Trophoblast cell (in vitro differentiated cells and primary cell): ENCODE results near the gene CACNA1H.

ENCODE experiments used
- DNase-seq, 2 donors: peaks; one replicate each; pipeline ENCODE4 v3.0.0-alpha.2; 2016
- H2AFZ ChIP-seq: 2 replicates; pipeline ENCODE4 v1.6.1; 2013; ENCODE audit warnings: low read length, moderate library complexity, mild to moderate bottlenecking; ENCODE audit not compliant: insufficient read depth, poor library complexity
- H2AK5ac ChIP-seq: 2 replicates; pipeline ENCODE4 v1.6.1; 2013; ENCODE audit warnings: mild to moderate bottlenecking, low read length
- H2BK120ac ChIP-seq: 2 replicates; pipeline ENCODE4 v1.6.1; 2013; ENCODE audit warnings: low read length, mild to moderate bottlenecking, moderate library complexity; ENCODE audit not compliant: insufficient read depth, poor library complexity
- H2BK12ac ChIP-seq: 2 replicates; pipeline ENCODE4 v1.6.1; 2013; ENCODE audit warnings: mild to moderate bottlenecking, low read length, moderate library complexity
- H2BK5ac ChIP-seq: 2 replicates; pipeline ENCODE4 v1.6.1; 2013; ENCODE audit warnings: low read length, low read depth, moderate library complexity, mild to moderate bottlenecking; ENCODE audit not compliant: poor library complexity
- H3K14ac ChIP-seq: 2 replicates; pipeline ENCODE4 v1.6.1; 2013; ENCODE audit warnings: mild to moderate bottlenecking, low read length
- H3K18ac ChIP-seq: 2 replicates; pipeline ENCODE4 v1.6.1; 2013; ENCODE audit warnings: mild to moderate bottlenecking, low read length
- H3K23ac ChIP-seq: 2 replicates; pipeline ENCODE4 v1.6.1; 2013; ENCODE audit warnings: low read length
- H3K27ac ChIP-seq: 2 replicates; pipeline ENCODE4 v1.5.1; 2013; ENCODE audit warnings: low read depth, mild to moderate bottlenecking, inconsistent platforms, low read length, moderate library complexity
- H3K27me3 ChIP-seq: 2 replicates; pipeline ENCODE4 v1.6.1; 2013; ENCODE audit warnings: inconsistent platforms, mild to moderate bottlenecking, low read length, moderate library complexity; ENCODE audit not compliant: insufficient read depth
- H3K36me3 ChIP-seq, 2 experiments: 1 replicate in 1 of 2; 2 replicates in 1 of 2; pipeline ENCODE4 v1.6.1; 2013; ENCODE audit warnings: low read length in 2 of 2, mild to moderate bottlenecking in 2 of 2, moderate library complexity in 1 of 2; ENCODE audit not compliant: insufficient read depth in 2 of 2, control insufficient read depth in 1 of 2
- H3K4ac ChIP-seq: 2 replicates; pipeline ENCODE4 v1.6.1; 2013; ENCODE audit warnings: low read depth, mild to moderate bottlenecking, low read length, moderate library complexity
- H3K4me1 ChIP-seq, 2 experiments: 1 replicate in 1 of 2; 2 replicates in 1 of 2; pipeline ENCODE4 v1.6.1; 2013; ENCODE audit warnings: low read length in 2 of 2, mild to moderate bottlenecking in 2 of 2, moderate library complexity in 1 of 2; ENCODE audit not compliant: insufficient read depth in 2 of 2, control insufficient read depth in 1 of 2
- H3K4me2 ChIP-seq: 2 replicates; pipeline ENCODE4 v1.6.1; 2013; ENCODE audit warnings: inconsistent platforms, mild to moderate bottlenecking, low read length, moderate library complexity
- H3K4me3 ChIP-seq: 2 replicates; pipeline ENCODE4 v1.5.1; 2013; ENCODE audit warnings: mild to moderate bottlenecking, low read depth, low read length, inconsistent platforms
- H3K79me1 ChIP-seq: one replicate; pipeline ENCODE4 v1.6.1; 2013; ENCODE audit warnings: low read length
- H3K79me2 ChIP-seq: 2 replicates; pipeline ENCODE4 v1.6.1; 2013; ENCODE audit warnings: low read length, mild to moderate bottlenecking; ENCODE audit not compliant: control insufficient read depth, insufficient read depth, poor library complexity
- H3K9ac ChIP-seq: 2 replicates; pipeline ENCODE4 v1.6.1; 2013; ENCODE audit warnings: mild to moderate bottlenecking, low read length
- H3K9me3 ChIP-seq: 2 replicates; pipeline ENCODE4 v1.6.1; 2013; ENCODE audit warnings: low read depth, mild to moderate bottlenecking, control low read depth, inconsistent platforms, low read length; ENCODE audit not compliant: insufficient read depth
- H4K12ac ChIP-seq: 2 replicates; pipeline ENCODE4 v1.6.1; 2013; ENCODE audit warnings: low read depth, mild to moderate bottlenecking, low read length, moderate library complexity
- H4K8ac ChIP-seq: 2 replicates; pipeline ENCODE4 v1.6.1; 2013; ENCODE audit warnings: low read depth, mild to moderate bottlenecking, low read length, moderate library complexity
- H4K91ac ChIP-seq: one replicate; pipeline ENCODE4 v1.6.1; 2013; ENCODE audit warnings: low read depth, mild to moderate bottlenecking, low read length, moderate library complexity
- WGBS: extraction: QIAGEN DNeasy Blood & Tissue Kit; methylation state at CpG from one replicate; pipeline ENCODE4 v1.1.7; 2013; ENCODE audit warnings: missing lambda C conversion rate; ENCODE audit not compliant: insufficient read length, insufficient coverage; ENCODE audit errors: extremely low coverage; 5-methylcytosine and 5-hydroxymethylcytosine counted together

CACNA1H gene

GRCh38 chr16:1216681-1217400 lies 63.9 kb downstream of the CACNA1H start:
- Histone ChIP-seq H2BK5ac (no peak overlapping the region), H3K27me3 (no peaks in the 10 kb centered on the region), H3K79me2 (no peaks in the 10 kb centered on the region), H2AFZ (no peak overlapping the region), H3K23ac (no peak overlapping the region), H3K4me1 (no peaks in the 10 kb centered on the region), H2AK5ac (no peak overlapping the region), H3K79me1 (no peaks in the 10 kb centered on the region), H3K9me3 (peaks cover 2% of the 10 kb centered on the region), H3K4ac (no peak overlapping the region), H4K8ac (no peak overlapping the region), H4K91ac (no peak overlapping the region), H3K4me2 (no peak overlapping the region), H3K27ac (no peak overlapping the region), H3K9ac (no peak overlapping the region), H2BK12ac (no peak overlapping the region), H2BK120ac (no peak overlapping the region), H3K36me3 (no peaks in the 10 kb centered on the region), H3K4me3 (no peak overlapping the region), H3K14ac (no peak overlapping the region), H3K18ac (no peak overlapping the region), H4K12ac (no peak overlapping the region)
- no peak for DNase-seq
- WGBS = no CpG with 5 or more reads among the region's 32 CpGs

GRCh38 chr16:1217526-1217925 lies 64.6 kb downstream of the CACNA1H start:
- H2BK120ac ChIP-seq = no peak overlapping the region
- H4K91ac ChIP-seq = no peak overlapping the region
- H3K79me1 ChIP-seq = no peaks in the 10 kb centered on the region
- no peak overlapping the region for H2AK5ac ChIP-seq
- no peak overlapping the region for H2AFZ ChIP-seq
- no peak overlapping the region for H3K9ac ChIP-seq
- H4K12ac ChIP-seq = no peak overlapping the region
- no peaks in the 10 kb centered on the region for H3K4me1 ChIP-seq
- H2BK5ac ChIP-seq = no peak overlapping the region
- peaks cover 2% of the 10 kb centered on the region for H3K9me3 ChIP-seq
- H3K4me2 ChIP-seq = no peak overlapping the region
- H3K4me3 ChIP-seq = no peak overlapping the region
- no peak overlapping the region for H3K4ac ChIP-seq
- no CpG with 5 or more reads among the region's 24 CpGs for WGBS
- no peaks in the 10 kb centered on the region for H3K79me2 ChIP-seq
- no peak for DNase-seq
- H3K14ac ChIP-seq = no peak overlapping the region
- no peaks in the 10 kb centered on the region for H3K27me3 ChIP-seq
- H3K23ac ChIP-seq = no peak overlapping the region
- no peaks in the 10 kb centered on the region for H3K36me3 ChIP-seq
- H2BK12ac ChIP-seq = no peak overlapping the region
- H4K8ac ChIP-seq = no peak overlapping the region
- no peak overlapping the region for H3K18ac ChIP-seq
- H3K27ac ChIP-seq = no peak overlapping the region

- no peaks in the 10 kb centered on the region for H3K27me3 ChIP-seq
- no peak overlapping the region for H3K4ac ChIP-seq
- H3K9ac ChIP-seq = no peak overlapping the region
- H2BK120ac ChIP-seq = no peak overlapping the region
- H3K14ac ChIP-seq = no peak overlapping the region
- no peak overlapping the region for H3K27ac ChIP-seq
- H3K79me2 ChIP-seq = no peaks in the 10 kb centered on the region
- H3K4me1 ChIP-seq = no peaks in the 10 kb centered on the region
- H3K23ac ChIP-seq = no peak overlapping the region
- no peak overlapping the region for H2BK12ac ChIP-seq
- H3K79me1 ChIP-seq = no peaks in the 10 kb centered on the region
- H3K18ac ChIP-seq = no peak overlapping the region
- no CpG with 5 or more reads among the region's 49 CpGs for WGBS
- no peak overlapping the region for H2BK5ac ChIP-seq
- no peak overlapping the region for H2AFZ ChIP-seq
- H4K8ac ChIP-seq = no peak overlapping the region
- H2AK5ac ChIP-seq = no peak overlapping the region
- H3K36me3 ChIP-seq = no peaks in the 10 kb centered on the region
- no peak for DNase-seq
- no peak overlapping the region for H3K4me3 ChIP-seq
- H4K12ac ChIP-seq = no peak overlapping the region
- no peak overlapping the region for H4K91ac ChIP-seq
- H3K9me3 ChIP-seq = peaks cover 2% of the 10 kb centered on the region
- H3K4me2 ChIP-seq = no peak overlapping the region
Measured at GRCh38 chr16:1218061-1218929, 65.4 kb downstream of the CACNA1H start.

- DNase-seq = no peak
- H3K4me1 ChIP-seq = no peaks in the 10 kb centered on the region
- H3K9ac ChIP-seq = no peak overlapping the region
- H3K14ac ChIP-seq = no peak overlapping the region
- H4K91ac ChIP-seq = no peak overlapping the region
- H3K79me1 ChIP-seq = no peaks in the 10 kb centered on the region
- no peak overlapping the region for H2BK12ac ChIP-seq
- no peak overlapping the region for H3K4me2 ChIP-seq
- H3K27me3 ChIP-seq = no peaks in the 10 kb centered on the region
- H4K8ac ChIP-seq = no peak overlapping the region
- no CpG with 5 or more reads among the region's 24 CpGs for WGBS
- H2AFZ ChIP-seq = no peak overlapping the region
- H3K18ac ChIP-seq = no peak overlapping the region
- no peak overlapping the region for H2BK120ac ChIP-seq
- peaks cover 2% of the 10 kb centered on the region for H3K9me3 ChIP-seq
- H3K36me3 ChIP-seq = no peaks in the 10 kb centered on the region
- no peak overlapping the region for H3K4me3 ChIP-seq
- no peaks in the 10 kb centered on the region for H3K79me2 ChIP-seq
- no peak overlapping the region for H3K4ac ChIP-seq
- no peak overlapping the region for H2AK5ac ChIP-seq
- H4K12ac ChIP-seq = no peak overlapping the region
- no peak overlapping the region for H3K27ac ChIP-seq
- H2BK5ac ChIP-seq = no peak overlapping the region
- H3K23ac ChIP-seq = no peak overlapping the region
Measured at GRCh38 chr16:1218930-1219611, 66.2 kb downstream of the CACNA1H start.
